ELR (cell line): ENCODE results near the gene OTUD4.
A peak's percentile ranks its signal among the peaks of the same experiment; 100 is the strongest.
"Not testable (repeated sequence)": the region's sequence is repeated elsewhere in the genome, so short reads cannot be mapped to it uniquely, and the experiment has no call there.

Experiments used
- DNase-seq: peaks from one replicate; pipeline ENCODE4 v3.0.0-alpha.2; 2015; ENCODE audit warnings: low read depth

Gene OTUD4

GRCh38 chr4:145179281-145179860 is 1.0 kb downstream of the OTUD4 start:
- DNase-seq: peak; percentile 64

GRCh38 chr4:145178740-145179280 is 1.6 kb downstream of the OTUD4 start:
- DNase-seq: peak; percentile 9

- peak; percentile 43 for DNase-seq
Observed at GRCh38 chr4:145177906-145178538, 2.4 kb downstream of the OTUD4 start.

- peak; percentile 5 for DNase-seq
Observed at GRCh38 chr4:145177511-145177905, 2.9 kb downstream of the OTUD4 start.

GRCh38 chr4:145176641-145177432 is 3.6 kb downstream of the OTUD4 start:
- peak; percentile 21 for DNase-seq

GRCh38 chr4:145171911-145172310 is 8.5 kb downstream of the OTUD4 start:
- DNase-seq: no peak

GRCh38 chr4:145170223-145170622 is 10.2 kb downstream of the OTUD4 start:
- DNase-seq: no peak

- DNase-seq: no peak
Observed at GRCh38 chr4:145168581-145169187, 11.7 kb downstream of the OTUD4 start.

- DNase-seq: no peak
Observed at GRCh38 chr4:145167887-145168286, 12.5 kb downstream of the OTUD4 start.

GRCh38 chr4:145161549-145161948 is 18.8 kb downstream of the OTUD4 start:
- no peak for DNase-seq

GRCh38 chr4:145156986-145157385 is 23.4 kb downstream of the OTUD4 start:
- no peak for DNase-seq

GRCh38 chr4:145155268-145155870 is 25.0 kb downstream of the OTUD4 start:
- DNase-seq: no peak

GRCh38 chr4:145154573-145154972 is 25.8 kb downstream of the OTUD4 start:
- DNase-seq: peak; percentile 38

GRCh38 chr4:145153904-145154298 is 26.5 kb downstream of the OTUD4 start:
- no peak for DNase-seq

- no peak for DNase-seq
Observed at GRCh38 chr4:145153181-145153903, 27.0 kb downstream of the OTUD4 start.

- no peak for DNase-seq
Observed at GRCh38 chr4:145148980-145149379, 31.4 kb downstream of the OTUD4 start.

GRCh38 chr4:145136219-145136618 is 44.2 kb downstream of the OTUD4 start:
- not testable (repeated sequence) for DNase-seq

GRCh38 chr4:145132511-145133098 is 47.8 kb downstream of the OTUD4 start:
- no peak for DNase-seq

- DNase-seq: no peak
Observed at GRCh38 chr4:145131848-145132247, 48.5 kb downstream of the OTUD4 start.

- DNase-seq: peak; percentile 58
Observed at GRCh38 chr4:145130788-145131399, 49.5 kb downstream of the OTUD4 start.

GRCh38 chr4:145130130-145130529 is 50.3 kb downstream of the OTUD4 start:
- DNase-seq: no peak
